Measurements from ENCODE around the gene SYNJ2. TPM values are rescaled to one million over a fixed set of nuclear protein-coding genes. Genes with fewer than 3 reads are reported as not detected.

Gene SYNJ2
- total RNA-seq, 1 donor from 2014 or later: 8.2 TPM

- peaks cover 12% of the 10 kb centered on the region for H3K36me3 ChIP-seq (ENCODE audit: control insufficient read depth, insufficient read depth, low read length)
- no peaks in the 10 kb centered on the region for H3K27me3 ChIP-seq (ENCODE audit: control insufficient read depth, insufficient read depth, low read length)
- FAIRE-seq (no peak), DNase-seq (ENCODE audit: low read depth) (no peak)
- no peak for TF ChIP-seq CTCF (IDR thresholded peaks at IDR 0.05; ENCODE audit: insufficient read depth, low read length, severe bottlenecking)
- H3K4me3 ChIP-seq (ENCODE audit: low read depth, low read length): no peak overlapping the region
Measured at GRCh38 chr6:158085261-158086053, 103.8 kb downstream of the SYNJ2 start.

- H3K27me3 ChIP-seq (ENCODE audit: control insufficient read depth, insufficient read depth, low read length): no peaks in the 10 kb centered on the region
- TF ChIP-seq CTCF (IDR thresholded peaks at IDR 0.05; ENCODE audit: insufficient read depth, low read length, severe bottlenecking): no peak
- no peak overlapping the region for H3K4me3 ChIP-seq (ENCODE audit: low read depth, low read length)
- FAIRE-seq (no peak), DNase-seq (ENCODE audit: low read depth) (no peak)
- H3K36me3 ChIP-seq (ENCODE audit: control insufficient read depth, insufficient read depth, low read length): peaks cover 12% of the 10 kb centered on the region
Measured at GRCh38 chr6:158086054-158086503, 104.4 kb downstream of the SYNJ2 start.

GRCh38 chr6:158086504-158087223, 105.0 kb downstream of the SYNJ2 start:
- no peak for TF ChIP-seq CTCF (IDR thresholded peaks at IDR 0.05; ENCODE audit: insufficient read depth, low read length, severe bottlenecking)
- DNase-seq (ENCODE audit: low read depth): no peak
- FAIRE-seq: no peak
- H3K4me3 ChIP-seq (ENCODE audit: low read depth, low read length): no peak overlapping the region
- no peaks in the 10 kb centered on the region for H3K27me3 ChIP-seq (ENCODE audit: control insufficient read depth, insufficient read depth, low read length)
- H3K36me3 ChIP-seq (ENCODE audit: control insufficient read depth, insufficient read depth, low read length): peaks cover 9% of the 10 kb centered on the region

- DNase-seq (ENCODE audit: low read depth): no peak
- no peak for TF ChIP-seq CTCF (IDR thresholded peaks at IDR 0.05; ENCODE audit: insufficient read depth, low read length, severe bottlenecking)
- Histone ChIP-seq H3K4me3 (ENCODE audit: low read depth, low read length) (no peak overlapping the region), H3K27me3 (ENCODE audit: control insufficient read depth, insufficient read depth, low read length) (no peaks in the 10 kb centered on the region), H3K36me3 (ENCODE audit: control insufficient read depth, insufficient read depth, low read length) (peaks cover 8% of the 10 kb centered on the region)
- FAIRE-seq: no peak
Measured at GRCh38 chr6:158087224-158087867, 105.7 kb downstream of the SYNJ2 start.

GRCh38 chr6:158092806-158093205, 111.1 kb downstream of the SYNJ2 start:
- FAIRE-seq (no peak), DNase-seq (ENCODE audit: low read depth) (no peak)
- TF ChIP-seq CTCF (IDR thresholded peaks at IDR 0.05; ENCODE audit: insufficient read depth, low read length, severe bottlenecking): no peak
- Histone ChIP-seq H3K36me3 (ENCODE audit: control insufficient read depth, insufficient read depth, low read length) (peaks cover 7% of the 10 kb centered on the region), H3K4me3 (ENCODE audit: low read depth, low read length) (no peak overlapping the region), H3K27me3 (ENCODE audit: control insufficient read depth, insufficient read depth, low read length) (no peaks in the 10 kb centered on the region)

Data from bronchial epithelial cell (primary cell).